IPS DF 6.9 (cell line): Measurements from ENCODE around the gene CLTRN.

Experiments used
- DNase-seq: peaks from one replicate; pipeline ENCODE4 v3.0.0-alpha.2; 2013; ENCODE audit warnings: low read depth, low spot score
- H3K27ac ChIP-seq: one replicate; pipeline ENCODE4 v1.5.1; 2013; ENCODE audit warnings: low read length, control low read depth
- H3K27me3 ChIP-seq: 2 replicates; pipeline ENCODE4 v1.6.1; 2013; ENCODE audit warnings: mild to moderate bottlenecking, low read length; ENCODE audit not compliant: control insufficient read depth, insufficient read depth
- H3K36me3 ChIP-seq: 2 replicates; pipeline ENCODE4 v1.6.1; 2013; ENCODE audit warnings: low read length; ENCODE audit not compliant: control insufficient read depth, insufficient read depth
- H3K4me1 ChIP-seq: 2 replicates; pipeline ENCODE4 v1.6.1; 2013; ENCODE audit warnings: low read length; ENCODE audit not compliant: control insufficient read depth, insufficient read depth
- H3K4me3 ChIP-seq: 2 replicates; pipeline ENCODE4 v1.5.1; 2013; ENCODE audit warnings: mild to moderate bottlenecking, low read length
- H3K9me3 ChIP-seq: 2 replicates; pipeline ENCODE4 v1.6.1; 2013; ENCODE audit warnings: low read length, inconsistent platforms; ENCODE audit not compliant: control insufficient read depth, insufficient read depth
- WGBS: extraction: QIAGEN DNeasy Blood & Tissue Kit; methylation state at CpG from one replicate; pipeline ENCODE4 v1.1.7; 2013; ENCODE audit warnings: mixed read lengths, missing lambda C conversion rate; ENCODE audit not compliant: insufficient read length, insufficient coverage; 5-methylcytosine and 5-hydroxymethylcytosine counted together

CLTRN gene

GRCh38 chrX:15579778-15580747 lies 84.5 kb downstream of the CLTRN start:
- H3K27ac ChIP-seq = no peak overlapping the region
- no peaks in the 10 kb centered on the region for H3K27me3 ChIP-seq
- H3K4me3 ChIP-seq = no peak overlapping the region
- H3K36me3 ChIP-seq = no peaks in the 10 kb centered on the region
- DNase-seq = no peak
- H3K9me3 ChIP-seq = no peaks in the 10 kb centered on the region
- no CpG with 5 or more reads among the region's 5 CpGs for WGBS
- H3K4me1 ChIP-seq = no peaks in the 10 kb centered on the region; the same call in 1 of the 2 replicates
